Right renal cortex interstitium (tissue), 3 donors: Measurements from ENCODE around the gene PSMD8. TPM values are rescaled to one million over a fixed set of nuclear protein-coding genes. Genes with fewer than 3 reads are reported as not detected.

Experiments used
- DNase-seq, 3 donors: peaks; one replicate each; pipeline ENCODE4 v3.0.0-alpha.2; 2013; ENCODE audit warnings: low read depth in 3 of 3, low spot score in 2 of 3
- polyA plus RNA-seq, 3 donors: library from polyadenylated mRNA; unstranded; fragments of 120-200 nt; gene quantifications; one replicate each; pipeline ENCODE4 v1.2.1, GENCODE V29; 2013; ENCODE audit not compliant: insufficient read length in 3 of 3

The PSMD8 gene
- polyA plus RNA-seq, 3 donors, result 161 to 172 (median 169) TPM

- DNase-seq, result no peak
These were observed 12.7 kb downstream of the PSMD8 start for GRCh38 chr19:38386971-38387549.

DNA sequence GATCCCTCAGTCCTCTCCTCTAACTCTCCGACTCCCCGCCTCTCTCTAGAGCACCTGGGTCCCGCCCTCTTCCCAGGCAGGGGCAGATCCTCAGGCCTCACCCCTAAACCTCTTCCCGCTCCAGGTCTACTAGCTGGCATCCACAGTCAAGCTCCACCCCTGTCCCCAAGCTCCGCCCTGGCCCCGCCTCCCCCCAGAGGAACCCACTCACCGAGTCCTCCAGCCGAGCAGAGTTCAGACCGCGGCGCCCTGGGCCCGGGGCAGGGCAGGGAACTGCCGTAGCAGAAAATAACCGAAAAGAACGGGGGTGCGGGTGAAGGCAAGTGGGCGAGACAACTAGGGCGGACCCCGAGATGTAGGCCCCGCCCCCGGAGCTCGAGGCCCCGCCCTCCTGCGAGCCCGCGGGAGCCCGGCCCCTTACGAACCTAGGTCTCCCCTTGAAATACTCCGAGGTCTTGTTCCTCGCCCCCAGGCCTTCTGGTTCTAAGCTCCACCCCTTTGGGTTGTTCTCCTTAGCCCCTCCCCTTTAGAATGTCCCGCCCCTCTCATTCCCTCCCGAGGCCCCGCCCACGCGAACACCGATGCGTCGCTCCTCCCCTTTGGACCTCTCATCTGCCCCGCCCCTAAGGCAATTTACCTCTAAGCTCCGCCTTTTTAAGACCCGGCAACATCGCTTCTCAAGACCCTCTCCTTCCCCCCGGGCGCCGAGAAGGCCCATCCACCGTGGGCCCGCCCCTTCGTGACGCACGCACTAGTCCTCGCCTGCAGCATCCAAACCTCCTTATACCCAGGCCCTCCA, 13.4 kb downstream of the PSMD8 start, which contains the start of gene GGN:
Gene GGN (minus strand): TSS at position 485 of the 799 bp plus-strand sequence. CDS start 773 bp downstream, outside the sequence.
- peak in 1 of 3 donors; percentile 65 for DNase-seq

GRCh38 chr19:38388349-38389100, 14.2 kb downstream of the PSMD8 start, which contains the start of gene SPRED3:
SPRED3 (plus strand) TSS chr19:38388697; CDS start chr19:38390303, 1,606 bp downstream.
- DNase-seq, result no peak

DNA sequence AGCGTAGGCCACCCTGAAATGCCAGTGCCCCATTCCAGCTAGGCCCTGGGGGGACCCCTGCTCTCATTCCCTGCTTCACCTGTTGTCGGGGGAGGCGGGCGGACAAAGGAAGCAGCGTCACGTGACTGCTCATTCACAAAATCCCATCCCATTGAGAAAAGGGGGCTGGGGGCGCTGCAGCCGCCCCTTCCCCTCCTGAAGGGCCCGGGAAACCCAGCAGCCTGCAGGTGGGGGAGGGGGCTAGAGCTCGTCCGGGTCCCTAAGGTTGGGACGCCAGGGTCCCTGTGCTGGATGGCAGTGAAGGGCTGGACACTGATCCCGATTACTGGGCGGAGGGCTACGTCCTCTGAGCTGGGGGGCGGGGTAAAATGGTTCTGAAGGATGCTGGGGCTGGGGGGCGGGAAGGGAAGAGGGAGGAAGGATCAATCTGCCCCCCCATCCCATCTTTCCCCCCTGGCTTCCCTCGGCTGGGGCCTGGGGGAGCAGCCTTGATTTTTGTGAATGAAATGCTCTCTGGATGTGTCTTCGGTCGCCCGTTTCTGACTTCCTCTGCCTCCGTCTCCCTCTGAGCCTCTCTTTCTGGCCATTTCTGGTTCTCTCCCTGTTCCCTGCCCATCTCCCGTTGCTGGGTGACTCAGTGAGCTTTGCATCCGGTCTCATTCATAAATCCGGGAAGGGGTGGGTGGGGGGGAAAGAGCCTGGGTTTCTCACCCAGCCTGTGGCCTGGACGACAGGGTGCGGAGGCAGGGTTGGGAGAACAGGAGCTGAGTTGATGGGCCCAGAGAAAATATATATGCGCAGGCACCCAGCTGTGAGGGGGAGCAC, 14.9 kb downstream of the PSMD8 start:
- no peak for DNase-seq

DNA sequence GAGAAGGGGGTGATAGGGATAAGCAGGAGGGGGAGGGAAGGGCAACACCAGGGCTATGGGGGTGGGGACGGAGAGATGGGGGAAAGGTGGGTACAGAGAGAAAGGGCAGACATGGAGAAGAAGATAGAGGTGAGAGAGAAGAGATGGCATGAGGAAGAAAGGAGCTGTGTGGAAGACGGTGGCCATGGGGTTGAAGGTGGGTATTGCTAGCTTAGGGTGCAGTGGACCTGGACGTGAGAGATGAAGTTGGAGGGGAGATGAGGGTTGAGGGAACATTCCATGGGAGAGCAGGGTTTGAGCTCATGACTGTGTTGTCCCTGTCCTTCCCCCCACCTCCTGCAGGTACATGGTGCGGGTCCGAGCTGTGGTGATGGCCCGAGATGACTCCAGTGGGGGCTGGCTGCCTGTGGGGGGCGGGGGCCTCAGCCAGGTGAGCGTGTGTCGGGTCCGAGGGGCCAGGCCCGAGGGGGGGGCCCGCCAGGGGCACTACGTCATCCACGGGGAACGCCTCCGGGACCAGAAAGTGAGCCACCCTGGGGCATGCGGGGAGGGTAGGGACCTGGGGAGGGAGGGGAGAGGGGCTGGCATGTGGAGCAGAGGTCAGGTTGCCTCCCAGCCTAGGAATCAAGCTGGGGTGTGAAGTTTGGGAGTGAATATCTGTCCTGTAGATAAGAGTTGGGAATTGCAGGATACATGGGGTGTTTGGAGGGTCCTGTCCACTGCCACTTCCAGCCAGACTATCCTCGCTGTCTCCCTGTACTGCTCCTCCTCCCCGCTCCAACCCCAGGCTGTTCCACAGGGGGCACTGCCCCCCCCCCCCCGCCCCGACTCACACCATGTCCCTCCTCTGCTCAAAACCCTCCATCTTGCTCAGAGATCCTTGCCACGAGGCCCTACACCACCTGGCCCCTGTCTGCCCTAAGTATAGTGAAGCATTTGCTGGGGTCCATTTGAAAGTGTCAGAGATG, 15.9 kb downstream of the PSMD8 start:
- no peak for DNase-seq

DNA sequence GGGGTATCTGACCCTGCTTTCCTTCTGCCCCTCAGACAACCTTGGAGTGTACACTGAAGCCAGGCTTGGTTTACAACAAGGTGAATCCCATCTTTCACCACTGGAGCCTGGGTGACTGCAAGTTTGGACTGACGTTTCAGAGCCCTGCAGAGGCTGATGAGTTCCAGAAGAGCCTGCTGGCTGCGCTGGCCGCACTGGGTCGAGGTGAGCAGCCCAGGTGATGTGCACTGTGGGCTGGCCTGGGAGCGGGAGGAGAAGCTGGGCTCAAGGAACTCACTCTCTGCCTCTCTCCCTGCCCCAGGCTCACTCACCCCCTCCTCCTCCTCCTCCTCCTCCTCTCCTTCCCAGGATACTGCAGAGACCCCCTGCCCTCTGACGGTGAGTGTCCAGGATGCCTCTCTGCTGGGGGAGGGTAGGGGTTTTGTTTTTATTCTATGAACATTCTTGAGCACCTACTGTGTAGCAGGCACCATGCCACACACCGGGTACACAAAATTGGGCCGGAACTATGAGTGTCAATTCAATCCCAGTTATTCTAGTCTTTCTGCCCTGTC, 17.6 kb downstream of the PSMD8 start:
- no peak for DNase-seq

- no peak for DNase-seq
These were observed 18.4 kb downstream of the PSMD8 start for GRCh38 chr19:38392707-38393308.

DNA sequence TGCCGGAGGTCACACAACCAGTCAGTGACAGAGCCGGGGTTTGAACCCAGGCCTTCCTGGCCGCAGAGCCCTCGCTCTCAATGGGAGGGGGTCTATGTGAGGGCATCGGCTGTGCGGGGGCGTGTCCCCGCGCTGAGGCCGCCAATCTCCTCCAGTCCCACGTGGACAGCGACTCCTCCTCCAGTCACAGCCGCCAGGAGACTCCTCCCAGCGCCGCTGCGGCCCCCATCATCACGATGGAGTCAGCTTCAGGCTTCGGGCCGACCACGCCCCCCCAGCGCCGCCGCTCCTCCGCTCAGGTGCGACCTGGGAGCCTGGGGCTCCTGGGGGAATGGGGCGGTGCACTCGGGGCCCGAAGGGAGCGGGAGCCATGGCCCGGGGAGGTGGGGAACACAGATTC, 20.1 kb downstream of the PSMD8 start:
- DNase-seq, result no peak

- DNase-seq, result no peak
These were observed 21.2 kb downstream of the PSMD8 start for GRCh38 chr19:38395381-38396114.

- DNase-seq, result no peak
These were observed 24.7 kb downstream of the PSMD8 start for GRCh38 chr19:38399081-38399480.

DNA sequence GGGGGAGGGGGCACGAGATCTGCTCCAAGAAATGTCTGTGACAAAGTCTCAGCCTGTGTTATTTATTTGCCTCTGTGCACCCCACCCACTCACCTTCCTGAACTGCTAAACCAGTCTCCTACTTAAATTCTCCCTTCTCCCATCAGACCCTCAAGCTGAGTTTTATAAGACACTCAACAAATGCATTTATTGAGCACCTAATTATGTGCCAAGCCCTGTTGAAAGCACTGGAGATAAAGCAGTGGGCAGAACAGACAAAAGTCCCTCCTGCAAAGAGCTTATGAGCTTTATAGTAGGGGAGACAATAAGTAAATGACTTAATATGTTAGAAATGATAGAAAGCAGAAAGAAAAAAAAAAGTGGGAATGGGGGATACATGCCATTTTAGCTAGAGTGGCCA, 25.2 kb downstream of the PSMD8 start:
- no peak for DNase-seq

DNA sequence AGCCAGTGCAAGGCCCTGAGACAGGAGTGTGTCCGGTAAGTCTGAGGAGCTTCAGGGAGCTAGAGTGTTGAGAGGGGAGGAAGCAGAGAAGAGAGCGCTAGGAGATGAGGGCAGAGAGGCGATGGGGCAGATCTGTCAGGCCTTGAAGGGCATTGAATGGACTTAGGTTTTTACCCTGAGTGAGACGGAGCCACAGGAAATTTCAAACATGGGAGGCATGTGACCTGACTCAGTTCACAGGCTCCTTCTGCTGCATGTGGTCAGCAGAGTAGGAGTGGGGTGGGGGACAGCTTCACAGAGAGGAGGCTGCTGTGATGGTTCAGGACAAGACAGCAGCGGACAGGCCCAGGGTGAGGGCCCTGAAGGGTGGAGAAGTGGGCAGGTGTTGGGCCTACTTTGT, 26.0 kb downstream of the PSMD8 start:
- DNase-seq, result no peak

GRCh38 chr19:38401148-38401547, 26.8 kb downstream of the PSMD8 start:
- DNase-seq, result no peak

DNA sequence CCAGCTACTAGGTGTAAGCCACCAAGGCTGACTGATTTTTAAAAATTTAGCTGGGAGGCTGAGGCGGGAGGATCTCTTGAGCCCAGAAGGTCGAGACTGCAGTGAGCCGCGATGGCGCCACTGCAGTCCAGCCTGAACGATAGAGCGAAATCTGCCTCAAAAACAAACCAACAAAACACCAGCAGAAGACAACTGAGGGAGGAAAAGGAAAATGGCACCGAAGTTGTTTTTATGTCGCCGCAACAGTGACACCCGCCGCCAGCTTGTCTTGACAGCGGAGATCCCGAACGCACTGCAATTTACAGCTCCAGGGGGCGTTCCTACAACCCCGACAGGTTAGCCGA, 28.2 kb downstream of the PSMD8 start:
- DNase-seq, result no peak

DNA sequence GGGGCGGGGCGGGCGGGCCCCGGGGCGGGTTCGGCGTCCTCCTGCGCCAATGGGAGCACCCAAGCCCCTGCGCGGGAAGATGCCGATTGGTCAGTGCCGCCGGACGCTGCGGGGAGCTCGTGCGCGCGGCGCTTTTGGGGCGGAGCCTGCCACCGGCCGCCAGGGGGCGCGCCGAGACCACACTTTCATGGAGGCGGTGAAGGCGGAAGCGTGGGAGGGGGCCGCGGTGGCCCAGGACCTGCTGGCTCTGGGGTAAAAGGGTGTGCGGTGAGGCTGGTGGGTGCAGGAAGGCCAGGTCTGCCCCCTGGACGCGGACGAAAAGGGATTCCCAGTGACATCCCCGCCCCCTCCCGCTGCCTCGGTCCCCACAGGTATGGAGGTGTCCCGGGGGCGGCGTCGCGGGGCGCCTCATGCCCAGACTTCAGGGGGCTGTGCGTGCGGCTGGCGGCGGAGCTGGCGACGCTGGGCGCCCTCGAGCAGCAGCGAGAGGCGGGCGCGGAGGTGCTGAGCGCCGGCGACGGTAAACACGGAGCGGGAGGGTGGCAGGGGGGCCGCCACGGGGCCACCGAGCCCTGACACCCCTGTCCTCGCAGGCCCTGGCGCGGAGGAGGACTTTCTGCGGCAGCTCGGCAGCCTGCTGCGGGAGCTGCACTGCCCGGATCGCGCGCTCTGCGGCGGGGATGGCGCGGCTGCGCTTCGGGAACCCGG, 28.8 kb downstream of the PSMD8 start, which contains the start of gene FAM98C:
Gene FAM98C (plus strand): TSS at position 127 of the 708 bp plus-strand sequence. CDS start 61 bp downstream, at position 188.
- DNase-seq, result peak; percentile 91 to 94 (median 93)

- DNase-seq, result no peak
These were observed 30.5 kb downstream of the PSMD8 start for GRCh38 chr19:38404858-38405257.

- no peak for DNase-seq
These were observed 30.9 kb downstream of the PSMD8 start for GRCh38 chr19:38405276-38405675.
